D341Med (cell line): Measurements from ENCODE around the gene TBCD.
"Not testable (repeated sequence)": the region's sequence is repeated elsewhere in the genome, so short reads cannot be mapped to it uniquely, and the experiment has no call there.

Experiments
- DNase-seq: peaks from one replicate; pipeline ENCODE4 v3.0.0; 2012; ENCODE audit warnings: low spot score

Gene TBCD

GRCh38 chr17:82974136-82974952 lies 222.5 kb downstream of the TBCD start:
- DNase-seq, result no peak

GRCh38 chr17:82976982-82977488 lies 225.2 kb downstream of the TBCD start:
- no peak for DNase-seq

- DNase-seq, result no peak
Measured at GRCh38 chr17:82977606-82978005, 225.7 kb downstream of the TBCD start.

- no peak for DNase-seq
Measured at GRCh38 chr17:82978765-82979349, 227.0 kb downstream of the TBCD start.

- DNase-seq, result no peak
Measured at GRCh38 chr17:82979718-82980117, 227.9 kb downstream of the TBCD start.

GRCh38 chr17:82980632-82981031 lies 228.8 kb downstream of the TBCD start:
- no peak for DNase-seq

- DNase-seq, result no peak
Measured at GRCh38 chr17:82981141-82981730, 229.4 kb downstream of the TBCD start.

- no peak for DNase-seq
Measured at GRCh38 chr17:82983510-82984248, 231.8 kb downstream of the TBCD start.

- not testable (repeated sequence) for DNase-seq
Measured at GRCh38 chr17:82984249-82984617, 232.4 kb downstream of the TBCD start.

GRCh38 chr17:82984751-82985427 lies 233.0 kb downstream of the TBCD start:
- no peak for DNase-seq

- DNase-seq, result no peak
Measured at GRCh38 chr17:82985428-82985805, 233.6 kb downstream of the TBCD start.

- no peak for DNase-seq
Measured at GRCh38 chr17:82985973-82986372, 234.1 kb downstream of the TBCD start.

- DNase-seq, result not testable (repeated sequence)
Measured at GRCh38 chr17:82989051-82989450, 237.2 kb downstream of the TBCD start.

GRCh38 chr17:82989881-82990280 lies 238.0 kb downstream of the TBCD start:
- no peak for DNase-seq

- no peak for DNase-seq
Measured at GRCh38 chr17:82993005-82993404, 241.1 kb downstream of the TBCD start.
